ENCODE data around the gene AMH. TPM values are rescaled to one million over a fixed set of nuclear protein-coding genes. Genes with fewer than 3 reads are reported as not detected.
A peak's percentile ranks its signal among the peaks of the same experiment; 100 is the strongest.

AMH gene
- total RNA-seq, 2 experiments from 2014 or later: 2.6 to 4.0 TPM

DNA sequence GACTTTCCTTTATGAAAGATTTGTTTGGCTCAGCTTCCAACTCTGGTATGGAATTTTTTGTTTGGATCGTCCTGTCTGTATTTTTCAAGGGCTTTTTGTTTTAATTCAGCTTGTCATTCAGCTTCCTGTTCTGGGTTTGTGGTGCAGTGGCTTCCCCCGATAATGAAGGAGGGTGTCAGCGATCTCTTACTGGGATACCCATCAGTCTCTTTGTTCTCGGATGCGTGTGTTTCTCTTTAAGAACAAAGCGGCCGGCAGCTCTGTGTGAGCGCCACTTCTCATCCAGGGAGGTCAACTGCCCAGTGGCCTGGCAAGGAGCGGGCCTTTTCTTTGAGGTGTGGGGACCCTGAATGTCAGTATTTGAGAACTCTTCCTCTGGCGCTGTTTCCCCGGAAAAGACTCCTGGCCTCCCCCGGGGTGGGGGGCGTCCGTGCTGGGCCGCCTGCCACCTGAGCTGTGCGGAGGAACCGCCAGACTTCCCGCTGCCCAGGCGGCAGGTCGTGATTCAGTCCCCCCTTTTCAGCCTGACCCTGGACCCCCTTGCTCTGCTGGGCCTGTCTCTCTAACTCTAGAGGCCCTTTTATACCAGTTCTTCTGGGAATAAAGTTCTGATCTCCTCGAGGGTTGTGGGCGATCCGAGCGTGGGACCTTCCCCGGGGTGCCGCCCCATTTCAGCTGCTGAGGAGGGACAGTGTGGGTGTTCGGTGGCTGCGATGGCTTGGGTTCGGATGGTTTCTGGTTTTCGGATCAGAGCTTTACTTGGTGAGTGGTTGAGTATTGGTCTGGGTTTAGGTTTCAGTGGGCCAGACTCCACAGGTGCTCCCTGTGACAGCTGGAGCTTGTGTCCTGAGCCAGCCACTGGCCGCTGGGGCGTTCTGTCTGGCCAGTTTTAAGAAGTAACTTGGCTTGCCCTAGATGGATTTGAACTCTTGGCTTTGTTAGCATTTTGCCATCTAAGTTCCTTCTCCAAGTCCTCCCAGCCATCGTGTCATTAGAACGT is 9.1 kb upstream of the AMH start:
- peaks cover 59% of the 10 kb centered on the region for H3K4me1 Mint-ChIP-seq (ENCODE audit: low read depth)
- peaks cover 54% of the 10 kb centered on the region for H3K36me3 Mint-ChIP-seq (ENCODE audit: low read depth)
- H3K27me3 Mint-ChIP-seq (ENCODE audit: low read depth): no peaks in the 10 kb centered on the region
- CTCF ChIA-PET: interaction anchor here (0.9 to 3.7 kb wide), 6 partner anchors 13 to 152 kb away, joined by 4 to 14 read pairs (median 5); no protein-coding TSS in a partner anchor
- peak; percentile 61 for DNase-seq
- no peaks in the 10 kb centered on the region for H3K9me3 Mint-ChIP-seq
- peak overlapping the region; percentile 99 for H3K4me3 Mint-ChIP-seq
- intact Hi-C loops (cut with micrococcal nuclease): loop anchor here (5.0 to 10.0 kb wide), 2 partner anchors 225 to 372 kb away; partner anchors contain the start of gene BTBD2
- peak overlapping the region; percentile 73 for H3K27ac Mint-ChIP-seq

DNA sequence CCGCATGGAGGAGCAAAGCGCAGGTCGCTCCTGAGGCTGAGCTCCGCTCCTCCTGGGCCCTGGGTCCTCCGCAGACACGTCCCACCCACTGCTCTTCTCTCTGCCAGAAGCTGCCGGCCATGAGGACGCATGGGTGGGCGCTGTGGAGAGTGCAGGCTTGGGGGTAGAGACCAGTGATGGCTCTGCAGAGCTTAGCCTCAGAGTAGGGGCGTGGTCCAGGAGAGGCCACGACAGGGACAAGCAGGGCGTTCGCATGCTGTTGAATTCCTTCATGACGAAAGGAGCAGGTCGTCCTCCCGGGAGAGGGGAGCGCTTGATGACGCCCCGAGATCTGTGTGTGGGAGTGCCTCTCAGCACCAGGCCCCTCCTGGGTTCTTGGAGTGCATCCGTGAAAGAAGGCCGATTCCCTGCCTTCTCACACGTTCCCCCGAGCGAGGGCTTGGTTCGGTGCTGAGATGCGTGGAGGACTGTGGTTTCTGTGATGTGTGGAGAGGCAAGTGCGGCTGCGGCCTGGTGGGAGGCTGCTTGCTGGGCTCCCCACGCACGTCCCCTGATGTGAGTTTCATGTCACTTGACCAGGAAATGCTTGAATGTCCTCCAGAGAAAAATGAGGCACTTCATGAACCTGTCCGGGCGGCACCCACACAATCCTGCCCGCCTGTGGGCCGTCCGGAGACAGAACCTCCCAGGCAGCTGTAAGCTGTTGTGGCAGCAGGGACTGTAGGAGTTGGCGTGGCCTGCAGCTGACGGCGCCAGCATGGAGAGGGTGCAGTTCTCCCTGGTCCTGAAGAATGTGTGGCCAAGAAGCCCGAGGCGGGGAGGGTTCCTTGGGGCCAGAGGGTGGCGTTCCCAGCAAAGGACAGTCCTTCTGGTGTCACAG is 8.0 kb upstream of the AMH start:
- Mint-ChIP-seq H3K9me3 (no peaks in the 10 kb centered on the region), H3K36me3 (ENCODE audit: low read depth) (peaks cover 57% of the 10 kb centered on the region), H3K27ac (no peak overlapping the region), H3K4me1 (ENCODE audit: low read depth) (peaks cover 56% of the 10 kb centered on the region), H3K27me3 (ENCODE audit: low read depth) (no peaks in the 10 kb centered on the region), H3K4me3 (peak overlapping the region; percentile 99)
- no peak for DNase-seq
- intact Hi-C loops (cut with micrococcal nuclease): no loop called here
- CTCF ChIA-PET: interaction anchor here (1.4 to 3.7 kb wide), 2 partner anchors 12 to 31 kb away, joined by 4 to 14 read pairs; no protein-coding TSS in a partner anchor

DNA sequence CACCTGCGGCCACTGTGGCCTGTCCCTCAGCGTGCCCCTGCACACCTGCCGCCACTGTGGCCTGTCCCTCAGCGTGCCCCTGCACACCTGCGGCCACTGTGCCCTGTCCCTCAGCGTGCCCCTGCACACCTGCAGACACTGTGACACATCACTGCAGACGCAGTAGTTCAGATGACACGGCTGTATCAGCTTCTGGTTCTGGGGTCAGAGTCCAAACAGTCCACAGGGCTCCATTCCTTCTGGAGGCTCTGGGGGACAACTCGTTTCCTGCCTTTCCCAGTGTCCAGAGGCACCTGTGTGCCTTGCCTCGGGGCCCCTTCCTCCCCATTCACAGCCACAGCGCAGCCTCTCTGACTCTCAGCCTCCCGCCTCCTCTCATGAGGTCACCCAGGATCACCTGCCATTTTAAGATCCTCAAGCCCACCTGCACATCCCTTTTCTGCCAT is 7.0 kb upstream of the AMH start:
- intact Hi-C loops (cut with micrococcal nuclease): no loop called here
- Mint-ChIP-seq H3K36me3 (ENCODE audit: low read depth) (peaks cover 54% of the 10 kb centered on the region), H3K27me3 (ENCODE audit: low read depth) (no peaks in the 10 kb centered on the region), H3K4me1 (ENCODE audit: low read depth) (peaks cover 52% of the 10 kb centered on the region), H3K9me3 (no peaks in the 10 kb centered on the region), H3K27ac (no peak overlapping the region), H3K4me3 (no peak overlapping the region)
- DNase-seq: no peak
- CTCF ChIA-PET: no interaction called here

DNA sequence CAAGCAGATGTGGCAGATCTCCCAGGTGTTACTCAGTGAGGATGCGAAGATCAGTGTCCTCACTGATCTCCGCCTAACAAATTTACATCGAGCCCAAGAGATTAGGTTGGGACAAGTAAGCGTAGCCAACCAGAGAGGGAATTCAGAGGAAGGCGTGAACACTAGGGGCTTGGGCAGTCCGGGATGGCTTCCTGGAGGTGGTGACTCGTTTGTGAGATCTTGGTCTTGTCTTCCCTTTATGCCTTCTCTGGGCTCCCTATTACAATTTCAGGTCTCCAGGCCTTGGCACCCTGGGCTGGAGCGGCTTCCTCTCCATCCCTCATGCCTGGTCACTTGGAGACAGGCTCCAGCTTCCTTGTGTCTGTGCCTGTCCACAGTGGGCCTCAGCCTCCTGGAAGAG is 6.3 kb upstream of the AMH start:
- peaks cover 48% of the 10 kb centered on the region for H3K4me1 Mint-ChIP-seq (ENCODE audit: low read depth)
- CTCF ChIA-PET: no interaction called here
- peaks cover 49% of the 10 kb centered on the region for H3K36me3 Mint-ChIP-seq (ENCODE audit: low read depth)
- H3K4me3 Mint-ChIP-seq: no peak overlapping the region
- intact Hi-C loops (cut with micrococcal nuclease): no loop called here
- no peak for DNase-seq
- no peaks in the 10 kb centered on the region for H3K9me3 Mint-ChIP-seq
- H3K27ac Mint-ChIP-seq: no peak overlapping the region
- H3K27me3 Mint-ChIP-seq (ENCODE audit: low read depth): no peaks in the 10 kb centered on the region

DNA sequence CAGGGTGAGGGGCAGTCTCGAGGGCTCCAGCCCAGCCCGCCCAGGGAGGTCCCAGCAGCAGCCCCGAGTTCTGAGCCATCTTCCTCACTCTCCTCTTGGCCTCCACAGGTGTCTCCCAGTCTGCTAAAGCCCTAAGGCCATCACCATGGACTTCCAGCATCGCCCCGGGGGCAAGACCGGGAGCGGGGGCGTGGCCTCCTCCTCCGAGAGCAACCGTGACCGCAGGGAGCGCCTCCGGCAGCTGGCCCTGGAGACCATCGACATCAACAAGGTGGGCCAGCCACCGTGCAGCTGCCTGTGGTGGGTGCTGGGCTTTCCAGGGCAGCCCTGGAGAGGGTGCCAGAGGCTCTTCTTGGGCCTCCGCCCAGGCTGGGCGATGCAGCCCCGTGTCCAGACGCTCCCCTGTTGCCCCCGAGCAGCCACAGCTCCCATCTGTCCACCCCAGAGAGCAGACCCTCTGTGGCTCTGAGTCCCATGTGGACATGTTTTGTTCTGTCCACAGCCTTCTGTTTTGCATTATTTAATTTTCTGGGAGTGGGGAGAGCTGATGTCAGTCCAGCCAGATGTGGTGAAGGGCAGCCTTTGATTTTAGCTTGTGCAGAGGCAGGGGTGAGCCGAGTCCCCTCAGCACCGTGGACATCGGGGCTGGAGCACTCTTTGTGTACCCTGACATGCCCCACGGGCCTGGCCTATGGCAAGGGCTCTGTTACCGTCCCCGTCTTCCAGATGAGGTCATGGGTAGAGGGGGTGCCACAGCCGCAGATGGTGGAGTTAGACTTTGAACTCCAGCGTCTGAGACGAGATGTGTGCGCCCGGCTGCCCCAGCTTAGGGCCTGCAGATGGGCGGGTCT is 5.6 kb upstream of the AMH start:
- DNase-seq: no peak
- no peaks in the 10 kb centered on the region for H3K9me3 Mint-ChIP-seq
- CTCF ChIA-PET: no interaction called here
- intact Hi-C loops (cut with micrococcal nuclease): no loop called here
- no peak overlapping the region for H3K4me3 Mint-ChIP-seq
- H3K27me3 Mint-ChIP-seq (ENCODE audit: low read depth): no peaks in the 10 kb centered on the region
- peaks cover 43% of the 10 kb centered on the region for H3K36me3 Mint-ChIP-seq (ENCODE audit: low read depth)
- no peak overlapping the region for H3K27ac Mint-ChIP-seq
- peaks cover 41% of the 10 kb centered on the region for H3K4me1 Mint-ChIP-seq (ENCODE audit: low read depth)

DNA sequence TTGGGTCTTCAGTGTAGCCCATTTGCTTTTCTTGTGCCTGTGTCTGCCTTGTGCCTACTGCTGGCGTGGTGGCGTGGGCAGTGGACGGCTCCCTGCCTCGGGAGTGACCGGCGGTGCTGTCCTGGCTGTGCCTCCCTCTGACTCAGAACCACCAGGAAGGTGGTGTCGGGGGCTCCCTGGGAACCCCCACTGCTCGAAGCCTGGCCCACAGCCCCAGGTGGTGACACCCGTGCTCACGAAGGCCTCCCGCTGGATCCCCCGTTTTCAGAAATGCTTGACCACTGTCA is 5.1 kb upstream of the AMH start:
- CTCF ChIA-PET: no interaction called here
- Mint-ChIP-seq H3K36me3 (ENCODE audit: low read depth) (peaks cover 39% of the 10 kb centered on the region), H3K9me3 (no peaks in the 10 kb centered on the region)

DNA sequence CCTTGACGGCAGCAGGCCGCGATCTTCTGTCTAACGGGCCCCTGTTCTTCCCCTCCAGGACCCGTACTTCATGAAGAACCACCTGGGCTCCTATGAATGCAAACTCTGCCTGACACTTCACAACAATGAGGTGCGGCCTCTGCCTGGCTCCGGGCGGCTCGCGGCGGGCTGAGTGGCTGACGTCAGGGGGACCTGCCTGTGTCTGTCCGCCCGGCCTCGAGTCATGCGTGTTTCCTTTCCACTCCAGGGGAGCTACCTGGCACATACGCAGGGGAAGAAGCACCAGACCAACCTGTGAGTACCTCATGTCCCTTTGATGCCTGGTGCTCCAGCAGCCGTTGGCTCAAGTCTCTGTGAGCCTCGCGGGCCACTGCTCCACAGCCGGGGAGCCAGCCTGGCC is 4.6 kb upstream of the AMH start:
- intact Hi-C loops (cut with micrococcal nuclease): no loop called here
- no peak for DNase-seq
- no peaks in the 10 kb centered on the region for H3K27me3 Mint-ChIP-seq (ENCODE audit: low read depth)
- H3K4me3 Mint-ChIP-seq: no peak overlapping the region
- peaks cover 37% of the 10 kb centered on the region for H3K36me3 Mint-ChIP-seq (ENCODE audit: low read depth)
- no peak overlapping the region for H3K27ac Mint-ChIP-seq
- H3K4me1 Mint-ChIP-seq (ENCODE audit: low read depth): peaks cover 31% of the 10 kb centered on the region
- CTCF ChIA-PET: no interaction called here
- no peaks in the 10 kb centered on the region for H3K9me3 Mint-ChIP-seq

More for the DNA sequence above, 5.1 kb upstream of the AMH start:
- Mint-ChIP-seq H3K4me3 (no peak overlapping the region), H3K27ac (no peak overlapping the region), H3K4me1 (ENCODE audit: low read depth) (peaks cover 35% of the 10 kb centered on the region), H3K27me3 (ENCODE audit: low read depth) (no peaks in the 10 kb centered on the region)
- intact Hi-C loops (cut with micrococcal nuclease): no loop called here
- no peak for DNase-seq

DNA sequence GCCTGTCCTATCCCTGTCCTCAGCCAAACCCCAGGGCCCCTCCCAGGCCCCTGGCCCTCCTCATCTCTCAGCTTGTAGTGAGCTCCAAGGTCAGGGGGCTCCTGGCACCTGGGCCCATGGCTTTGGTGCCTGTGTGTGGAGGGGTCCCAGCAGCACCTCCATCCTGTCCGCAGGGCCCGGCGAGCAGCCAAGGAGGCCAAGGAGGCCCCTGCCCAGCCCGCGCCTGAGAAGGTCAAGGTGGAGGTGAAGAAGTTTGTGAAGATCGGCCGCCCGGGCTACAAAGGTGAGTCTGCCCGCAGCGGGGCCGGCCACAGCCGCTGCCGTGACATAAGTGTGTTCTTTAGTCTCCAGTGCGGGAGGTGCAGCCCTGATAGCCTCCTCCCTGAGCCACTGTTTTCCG is 3.9 kb upstream of the AMH start:
- intact Hi-C loops (cut with micrococcal nuclease): no loop called here
- Mint-ChIP-seq H3K4me3 (no peak overlapping the region), H3K4me1 (ENCODE audit: low read depth) (peaks cover 24% of the 10 kb centered on the region), H3K9me3 (no peaks in the 10 kb centered on the region), H3K36me3 (ENCODE audit: low read depth) (peaks cover 30% of the 10 kb centered on the region), H3K27ac (no peak overlapping the region), H3K27me3 (ENCODE audit: low read depth) (no peaks in the 10 kb centered on the region)
- CTCF ChIA-PET: no interaction called here
- no peak for DNase-seq

DNA sequence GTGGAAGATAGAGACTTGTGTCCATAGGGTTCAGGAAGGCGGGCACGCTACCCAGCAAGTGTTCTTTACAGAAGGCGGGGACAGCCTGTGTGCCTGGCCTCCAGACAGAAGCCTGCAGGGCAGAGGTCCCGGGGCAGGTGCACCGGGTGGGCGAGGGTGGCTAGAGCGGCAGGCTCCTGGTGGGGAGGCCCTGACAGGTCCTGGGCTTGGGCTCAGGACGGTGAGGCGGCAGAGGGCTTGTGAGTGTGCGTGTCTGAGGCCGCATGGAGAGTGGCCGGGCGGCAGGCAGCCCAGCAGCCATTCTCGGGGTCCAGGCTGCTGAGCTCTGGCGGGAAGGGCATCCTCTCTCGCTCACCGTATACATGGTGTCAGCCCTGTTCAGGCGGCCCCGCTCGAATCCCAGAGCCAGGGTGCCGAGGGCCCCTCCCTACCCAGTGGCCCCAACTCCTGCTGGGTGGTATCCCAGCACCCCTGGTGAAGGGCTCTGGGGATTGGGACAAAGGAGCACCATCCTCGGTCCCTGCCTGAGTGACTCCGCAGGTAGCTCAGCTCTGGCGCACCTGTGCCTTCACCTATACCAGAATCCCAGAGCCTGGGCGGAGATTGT is 3.0 kb upstream of the AMH start:
- Mint-ChIP-seq H3K9me3 (no peaks in the 10 kb centered on the region), H3K4me3 (no peak overlapping the region), H3K36me3 (ENCODE audit: low read depth) (peaks cover 24% of the 10 kb centered on the region), H3K27ac (no peak overlapping the region), H3K4me1 (ENCODE audit: low read depth) (peaks cover 16% of the 10 kb centered on the region), H3K27me3 (ENCODE audit: low read depth) (no peaks in the 10 kb centered on the region)
- intact Hi-C loops (cut with micrococcal nuclease): no loop called here
- CTCF ChIA-PET: no interaction called here
- no peak for DNase-seq

DNA sequence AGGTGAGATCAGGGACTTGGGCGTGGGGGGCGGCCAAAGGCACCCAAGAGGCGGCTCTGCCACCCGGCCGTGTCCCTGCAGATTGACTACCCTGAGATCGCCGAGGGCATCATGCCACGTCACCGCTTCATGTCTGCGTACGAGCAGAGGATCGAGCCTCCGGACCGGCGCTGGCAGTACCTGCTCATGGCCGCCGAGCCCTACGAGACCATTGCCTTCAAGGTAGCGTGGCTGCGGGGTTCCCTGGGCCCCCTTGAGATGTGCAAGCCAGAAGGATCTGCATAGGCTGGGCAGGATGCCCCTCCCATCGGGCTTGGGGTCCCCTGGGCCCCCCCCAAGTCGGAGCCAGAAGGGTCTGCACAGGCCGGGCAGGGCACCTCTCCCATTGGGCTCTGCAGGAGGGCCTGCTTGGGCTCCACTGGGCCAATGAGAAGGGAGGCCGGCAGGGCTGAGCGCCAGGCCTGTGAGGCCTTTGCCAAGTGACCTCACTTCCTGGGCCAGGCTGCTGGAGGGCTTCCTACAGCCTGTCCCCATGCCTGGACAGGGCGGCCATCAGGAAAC is 2.2 kb upstream of the AMH start:
- Mint-ChIP-seq H3K36me3 (ENCODE audit: low read depth) (peaks cover 18% of the 10 kb centered on the region), H3K27ac (no peak overlapping the region), H3K9me3 (no peaks in the 10 kb centered on the region), H3K27me3 (ENCODE audit: low read depth) (peaks cover 1% of the 10 kb centered on the region), H3K4me1 (ENCODE audit: low read depth) (peaks cover 12% of the 10 kb centered on the region), H3K4me3 (no peak overlapping the region)
- no peak for DNase-seq
- intact Hi-C loops (cut with micrococcal nuclease): no loop called here
- CTCF ChIA-PET: no interaction called here

DNA sequence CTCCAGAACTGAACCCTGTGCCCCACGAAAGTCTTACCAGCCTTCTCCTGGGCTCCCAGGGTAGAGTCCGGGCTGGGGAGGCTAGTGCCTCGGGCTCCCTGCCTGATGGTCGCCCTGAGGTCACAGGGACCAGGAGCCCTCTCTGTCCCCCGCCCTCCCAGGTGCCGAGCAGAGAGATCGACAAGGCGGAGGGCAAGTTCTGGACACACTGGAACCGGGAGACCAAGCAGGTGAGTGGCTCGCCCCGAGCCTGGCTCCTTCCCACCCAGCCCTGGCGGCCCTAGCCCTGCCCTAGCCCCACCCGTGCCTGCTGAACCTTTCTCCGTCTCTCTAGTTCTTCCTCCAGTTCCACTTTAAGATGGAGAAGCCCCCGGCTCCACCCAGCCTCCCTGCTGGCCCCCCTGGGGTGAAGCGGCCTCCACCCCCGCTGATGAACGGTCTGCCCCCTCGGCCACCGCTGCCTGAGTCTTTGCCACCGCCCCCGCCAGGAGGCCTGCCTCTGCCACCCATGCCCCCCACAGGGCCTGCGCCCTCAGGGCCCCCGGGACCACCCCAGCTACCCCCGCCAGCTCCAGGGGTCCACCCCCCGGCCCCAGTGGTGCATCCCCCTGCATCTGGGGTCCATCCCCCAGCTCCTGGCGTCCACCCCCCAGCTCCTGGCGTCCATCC is 1.6 kb upstream of the AMH start:
- intact Hi-C loops (cut with micrococcal nuclease): no loop called here
- peaks cover 11% of the 10 kb centered on the region for H3K4me1 Mint-ChIP-seq (ENCODE audit: low read depth)

More for the DNA sequence above, 1.6 kb upstream of the AMH start:
- Mint-ChIP-seq H3K27me3 (ENCODE audit: low read depth) (peaks cover 6% of the 10 kb centered on the region), H3K9me3 (no peaks in the 10 kb centered on the region), H3K27ac (no peak overlapping the region), H3K4me3 (no peak overlapping the region), H3K36me3 (ENCODE audit: low read depth) (peaks cover 13% of the 10 kb centered on the region)
- DNase-seq: no peak
- CTCF ChIA-PET: no interaction called here
